Astrocyte (in vitro differentiated cells and primary cell): ENCODE data around the gene PLD3.

Source experiments
- EZH2 ChIP-seq: IDR thresholded peaks from 2 replicates; pipeline ENCODE4 v1.6.1; 2012; ENCODE audit warnings: mild to moderate bottlenecking, low read length, inconsistent platforms; ENCODE audit not compliant: insufficient read depth
- TF ChIP-seq, protein P1 (sequence below): IDR thresholded peaks from 2 replicates; pipeline ENCODE4 v1.5.1; 2011; ENCODE audit warnings: low read depth, mild to moderate bottlenecking, inconsistent platforms, low read length, moderate library complexity; ENCODE audit not compliant: insufficient read depth

DNA sequence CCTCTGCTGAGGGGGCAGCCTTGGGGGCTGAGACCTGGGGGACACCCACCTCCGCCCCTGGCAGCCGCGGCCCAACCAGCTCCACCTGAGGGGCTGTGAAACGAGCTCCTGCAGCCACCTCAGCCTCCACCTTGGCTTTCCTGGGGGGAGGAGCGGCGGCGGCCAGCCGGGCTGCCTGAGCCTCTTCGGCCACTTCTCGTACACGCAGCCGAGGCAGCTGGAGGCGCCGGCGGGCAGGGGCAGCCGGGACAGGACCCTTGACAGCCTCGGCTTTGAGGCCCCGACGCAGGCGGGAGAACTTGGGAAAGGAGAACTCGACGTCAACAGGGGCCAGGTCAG is 49.0 kb downstream of the PLD3 start:
- TF ChIP-seq, protein P1, sequence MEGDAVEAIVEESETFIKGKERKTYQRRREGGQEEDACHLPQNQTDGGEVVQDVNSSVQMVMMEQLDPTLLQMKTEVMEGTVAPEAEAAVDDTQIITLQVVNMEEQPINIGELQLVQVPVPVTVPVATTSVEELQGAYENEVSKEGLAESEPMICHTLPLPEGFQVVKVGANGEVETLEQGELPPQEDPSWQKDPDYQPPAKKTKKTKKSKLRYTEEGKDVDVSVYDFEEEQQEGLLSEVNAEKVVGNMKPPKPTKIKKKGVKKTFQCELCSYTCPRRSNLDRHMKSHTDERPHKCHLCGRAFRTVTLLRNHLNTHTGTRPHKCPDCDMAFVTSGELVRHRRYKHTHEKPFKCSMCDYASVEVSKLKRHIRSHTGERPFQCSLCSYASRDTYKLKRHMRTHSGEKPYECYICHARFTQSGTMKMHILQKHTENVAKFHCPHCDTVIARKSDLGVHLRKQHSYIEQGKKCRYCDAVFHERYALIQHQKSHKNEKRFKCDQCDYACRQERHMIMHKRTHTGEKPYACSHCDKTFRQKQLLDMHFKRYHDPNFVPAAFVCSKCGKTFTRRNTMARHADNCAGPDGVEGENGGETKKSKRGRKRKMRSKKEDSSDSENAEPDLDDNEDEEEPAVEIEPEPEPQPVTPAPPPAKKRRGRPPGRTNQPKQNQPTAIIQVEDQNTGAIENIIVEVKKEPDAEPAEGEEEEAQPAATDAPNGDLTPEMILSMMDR, result no peak
- TF ChIP-seq EZH2, result no peak
